Colonic mucosa (tissue), 4 donors: ENCODE data around the gene ORM2. TPM values are rescaled to one million over a fixed set of nuclear protein-coding genes. Genes with fewer than 3 reads are reported as not detected.
A peak's percentile ranks its signal among the peaks of the same experiment; 100 is the strongest.

Experiments
- DNase-seq: peaks from one replicate; pipeline ENCODE4 v3.0.0-alpha.2; 2020
- H3K27ac ChIP-seq: fragments of 200-600 bp; one replicate; pipeline ENCODE4 v1.8.0; 2021
- H3K27me3 ChIP-seq: fragments of 200-600 bp; one replicate; pipeline ENCODE4 v1.8.0; 2021
- H3K36me3 ChIP-seq: fragments of 200-600 bp; one replicate; pipeline ENCODE4 v1.8.0; 2021
- H3K4me1 ChIP-seq: fragments of 200-600 bp; one replicate; pipeline ENCODE4 v1.8.0; 2021; ENCODE audit warnings: mild to moderate bottlenecking
- H3K4me3 ChIP-seq: fragments of 200-600 bp; one replicate; pipeline ENCODE4 v1.8.0; 2021
- H3K9ac ChIP-seq, 2 donors: one replicate each; pipeline ENCODE4 v1.7.0; 2013; ENCODE audit warnings: control low read depth in 2 of 2, low read depth in 2 of 2, low read length in 2 of 2
- H3K9me3 ChIP-seq: fragments of 200-600 bp; one replicate; pipeline ENCODE4 v1.8.0; 2021
- intact Hi-C: fragments of 100-400 bp; cut with DNase I; formaldehyde crosslinking; loops from one replicate; pipeline ENCODE4 v1.14.1; 2022
- total RNA-seq, 2 donors: library from RNA; stranded (reverse); fragmentation: NEBNext Ultra II Directional in 1 of 2; extraction: Animal tissue kit (Norgen Biotek cat#: 25700) in 1 of 2; gene quantifications; one replicate each; pipeline ENCODE4 v1.2.1, GENCODE V29; 2021
- TF ChIP-seq, protein P1 (sequence below): fragments of 200-600 bp; IDR thresholded peaks from one replicate; pipeline ENCODE4 v1.8.0; 2022; ENCODE audit warnings: antibody characterized with exemption, mild to moderate bottlenecking
- donor health status: healthy.
- donor health status: DM: no; HTN: no; CAD: no.
- donor health status: DM: no; HTN: no; CAD: no.

ORM2 gene
- total RNA-seq, 2 donors from 2014 or later, result 2.4 TPM; not detected in 1

DNA sequence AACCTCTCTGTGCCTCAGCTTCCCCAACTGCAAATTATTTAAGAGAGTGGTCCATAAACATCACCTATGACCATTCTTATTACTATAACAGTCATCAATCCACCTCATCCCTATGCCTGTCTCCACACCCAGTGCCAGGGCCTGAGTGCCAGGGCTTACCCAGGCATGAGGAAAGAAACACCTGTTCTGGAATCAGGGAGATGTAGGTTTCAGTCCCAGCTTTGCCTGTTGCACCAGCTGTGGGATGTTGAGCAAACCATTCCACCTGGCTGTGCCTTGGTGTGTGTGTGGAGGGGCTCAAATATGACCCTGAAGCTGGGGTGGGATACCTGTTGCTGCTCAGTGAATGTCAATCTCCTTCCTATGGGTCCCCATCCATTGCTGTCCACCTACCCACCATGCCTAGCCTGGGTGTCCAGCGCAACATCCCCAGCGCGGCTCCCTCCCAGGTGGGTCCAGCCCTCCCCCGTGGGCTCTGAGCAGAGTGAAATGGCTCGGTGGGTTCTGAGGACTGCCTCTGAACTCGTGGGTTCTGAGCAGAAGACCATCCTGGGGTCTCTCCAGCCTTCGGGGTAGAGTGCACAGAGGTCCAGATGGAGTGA lies 41.8 kb downstream of the ORM2 start:
- H3K9ac ChIP-seq, result no peak overlapping the region
- intact Hi-C loops, result no loop called here
- DNase-seq, result no peak
- H3K9me3 ChIP-seq, result no peaks in the 10 kb centered on the region
- no peaks in the 10 kb centered on the region for H3K27me3 ChIP-seq
- TF ChIP-seq, protein P1, sequence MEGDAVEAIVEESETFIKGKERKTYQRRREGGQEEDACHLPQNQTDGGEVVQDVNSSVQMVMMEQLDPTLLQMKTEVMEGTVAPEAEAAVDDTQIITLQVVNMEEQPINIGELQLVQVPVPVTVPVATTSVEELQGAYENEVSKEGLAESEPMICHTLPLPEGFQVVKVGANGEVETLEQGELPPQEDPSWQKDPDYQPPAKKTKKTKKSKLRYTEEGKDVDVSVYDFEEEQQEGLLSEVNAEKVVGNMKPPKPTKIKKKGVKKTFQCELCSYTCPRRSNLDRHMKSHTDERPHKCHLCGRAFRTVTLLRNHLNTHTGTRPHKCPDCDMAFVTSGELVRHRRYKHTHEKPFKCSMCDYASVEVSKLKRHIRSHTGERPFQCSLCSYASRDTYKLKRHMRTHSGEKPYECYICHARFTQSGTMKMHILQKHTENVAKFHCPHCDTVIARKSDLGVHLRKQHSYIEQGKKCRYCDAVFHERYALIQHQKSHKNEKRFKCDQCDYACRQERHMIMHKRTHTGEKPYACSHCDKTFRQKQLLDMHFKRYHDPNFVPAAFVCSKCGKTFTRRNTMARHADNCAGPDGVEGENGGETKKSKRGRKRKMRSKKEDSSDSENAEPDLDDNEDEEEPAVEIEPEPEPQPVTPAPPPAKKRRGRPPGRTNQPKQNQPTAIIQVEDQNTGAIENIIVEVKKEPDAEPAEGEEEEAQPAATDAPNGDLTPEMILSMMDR, result no peak
- H3K4me1 ChIP-seq, result peaks cover 11% of the 10 kb centered on the region
- H3K36me3 ChIP-seq, result no peaks in the 10 kb centered on the region
- H3K27ac ChIP-seq, result no peak overlapping the region
- H3K4me3 ChIP-seq, result no peak overlapping the region

DNA sequence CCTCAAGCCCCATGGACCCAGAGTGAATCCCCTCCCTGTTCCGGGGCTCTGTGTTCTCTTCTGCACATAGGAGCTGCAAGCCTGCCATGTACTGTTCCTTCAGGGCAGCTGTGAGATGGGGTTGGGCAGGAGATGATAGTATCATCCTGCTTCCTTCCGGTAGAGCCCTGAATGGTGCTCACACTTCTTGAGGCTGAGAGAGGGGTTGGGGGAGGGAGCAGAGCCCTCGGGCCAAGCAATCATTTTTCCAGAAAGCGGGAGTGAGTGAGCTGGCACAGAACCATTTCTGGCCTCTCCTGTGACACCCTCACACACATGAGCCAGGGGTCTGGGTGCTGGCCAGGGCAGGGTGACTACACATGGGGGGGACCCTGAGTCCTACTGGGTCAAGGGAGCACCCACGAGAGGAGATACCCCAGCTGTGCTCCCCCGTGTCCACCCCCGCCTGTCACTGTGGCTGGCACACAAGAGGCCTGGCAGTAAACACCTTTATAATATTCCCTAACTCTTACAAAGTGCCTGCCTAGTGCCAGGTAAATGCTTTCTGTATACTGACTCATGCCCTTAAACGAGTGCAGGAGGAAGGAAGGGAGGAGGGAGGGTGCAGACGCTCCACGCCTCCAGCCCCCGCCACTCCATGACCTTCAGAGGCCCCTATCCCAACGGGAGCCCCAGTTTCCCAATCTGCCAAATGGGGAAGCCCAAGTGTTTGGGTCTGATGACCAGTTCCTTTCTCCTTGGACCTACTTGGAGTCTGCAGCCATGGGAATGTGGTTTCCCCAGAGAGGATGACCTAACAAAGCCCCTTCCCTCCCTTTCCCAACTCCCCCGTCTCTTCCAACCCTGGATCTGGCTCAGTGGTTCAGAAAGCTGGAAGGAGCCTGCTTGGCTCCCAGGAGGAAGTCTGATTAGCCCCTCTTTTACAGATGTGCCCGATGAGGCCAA lies 42.6 kb downstream of the ORM2 start:
- Histone ChIP-seq H3K4me1 (peaks cover 6% of the 10 kb centered on the region), H3K4me3 (no peak overlapping the region), H3K9ac (peak overlapping the region; percentile 36 to 37), H3K36me3 (no peaks in the 10 kb centered on the region), H3K27ac (peak overlapping the region; percentile 65), H3K9me3 (no peaks in the 10 kb centered on the region), H3K27me3 (no peaks in the 10 kb centered on the region)
- intact Hi-C loops, result no loop called here
- TF ChIP-seq, protein P1, result no peak
- no peak for DNase-seq

DNA sequence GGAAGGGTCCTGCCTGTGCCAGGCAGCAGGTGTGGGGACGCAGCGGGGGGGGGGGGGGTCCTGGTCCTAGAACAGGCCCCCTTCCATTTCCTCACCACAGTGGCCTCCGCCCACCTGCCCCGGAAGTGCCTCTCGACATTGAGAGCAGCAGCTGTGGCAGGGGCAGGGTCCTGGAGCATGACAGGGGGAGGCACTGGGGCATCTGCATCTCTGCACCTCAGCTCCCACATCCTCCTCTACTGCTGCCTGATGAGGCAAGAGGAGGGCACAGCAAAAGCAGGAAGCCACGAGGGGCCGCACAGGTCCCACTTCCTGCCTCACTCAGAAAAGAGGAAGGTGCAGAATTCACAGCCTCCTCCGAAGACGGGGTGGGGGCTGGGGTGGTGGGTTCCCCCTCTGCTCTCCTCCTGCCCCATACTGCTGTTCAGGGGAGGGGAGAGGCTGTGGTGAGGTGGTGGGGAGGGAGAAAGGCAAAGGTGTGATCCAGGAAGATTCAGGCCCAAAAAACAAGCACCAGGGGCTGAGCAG lies 43.3 kb downstream of the ORM2 start:
- H3K9ac ChIP-seq, result peak overlapping the region in 1 of 2 donors; percentile 37
- no peaks in the 10 kb centered on the region for H3K27me3 ChIP-seq
- H3K27ac ChIP-seq, result peak overlapping the region; percentile 65
- H3K4me3 ChIP-seq, result no peak overlapping the region
- H3K4me1 ChIP-seq, result peaks cover 6% of the 10 kb centered on the region
- peak; percentile 58 for DNase-seq
- no peaks in the 10 kb centered on the region for H3K9me3 ChIP-seq
- intact Hi-C loops, result no loop called here
- TF ChIP-seq, protein P1, result no peak
- H3K36me3 ChIP-seq, result no peaks in the 10 kb centered on the region

DNA sequence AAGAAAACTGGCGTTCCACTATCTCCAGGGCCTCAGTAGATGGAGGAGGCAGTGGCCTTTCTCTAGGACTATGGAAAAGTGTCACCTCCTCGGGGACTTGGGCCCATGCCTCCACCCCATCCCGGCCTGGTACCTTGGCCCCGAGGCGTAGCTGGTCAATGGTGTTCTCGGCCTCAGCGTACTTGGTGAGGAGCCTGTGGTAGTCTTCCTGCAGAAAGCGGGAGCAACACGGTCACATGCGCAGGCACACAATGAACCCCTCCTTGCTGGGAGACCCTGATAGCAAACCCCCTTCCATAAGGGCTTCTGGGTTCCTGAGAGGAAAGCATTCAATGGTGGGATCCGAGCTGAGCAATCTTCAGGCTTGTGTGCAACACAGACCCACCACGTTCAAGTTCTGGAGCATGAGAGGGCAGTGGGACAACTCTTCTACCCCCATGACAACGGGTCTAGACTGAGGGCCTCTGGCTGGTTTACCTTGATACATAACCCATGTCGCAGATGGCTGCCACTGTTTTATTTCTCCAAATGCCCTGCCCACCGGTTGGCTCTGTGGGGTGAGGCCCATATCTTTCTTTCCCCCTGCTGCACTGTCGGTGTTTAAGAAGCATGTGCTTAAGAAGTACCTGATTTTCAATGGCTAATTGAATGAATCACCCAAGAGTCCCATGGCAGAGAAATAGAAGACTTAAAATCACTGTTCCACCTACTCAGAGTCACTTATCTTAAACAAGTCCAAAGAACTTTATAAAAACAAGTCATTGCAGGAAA lies 44.5 kb downstream of the ORM2 start:
- Histone ChIP-seq H3K36me3 (peaks cover 7% of the 10 kb centered on the region), H3K9me3 (no peaks in the 10 kb centered on the region), H3K27ac (peak overlapping the region; percentile 65), H3K9ac (no peak overlapping the region), H3K4me1 (no peaks in the 10 kb centered on the region), H3K4me3 (no peak overlapping the region), H3K27me3 (no peaks in the 10 kb centered on the region)
- TF ChIP-seq, protein P1, result no peak
- intact Hi-C loops, result no loop called here
- DNase-seq, result no peak

DNA sequence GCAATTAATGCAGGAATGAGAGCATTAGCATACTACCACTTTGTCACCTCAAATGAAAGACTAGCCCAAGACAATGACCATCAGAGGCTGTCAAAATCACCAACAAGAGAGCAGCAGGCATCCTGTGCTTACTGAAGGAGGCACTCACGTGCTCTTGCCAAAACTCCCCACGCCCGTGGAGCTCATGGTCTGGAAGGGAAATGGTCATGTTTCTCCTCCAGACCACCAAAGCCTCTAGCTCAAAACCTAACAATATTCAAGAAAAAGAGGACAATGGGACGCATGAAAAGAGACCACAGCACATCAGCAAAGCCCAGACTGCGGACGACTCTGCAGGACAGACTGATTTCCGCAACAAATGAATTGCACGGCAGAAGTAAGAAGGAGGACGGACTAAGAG lies 45.3 kb downstream of the ORM2 start:
- intact Hi-C loops, result no loop called here
- no peak for DNase-seq
- Histone ChIP-seq H3K27ac (peak overlapping the region; percentile 20), H3K36me3 (peaks cover 10% of the 10 kb centered on the region), H3K9ac (no peak overlapping the region), H3K4me3 (no peak overlapping the region), H3K4me1 (no peaks in the 10 kb centered on the region), H3K27me3 (no peaks in the 10 kb centered on the region), H3K9me3 (no peaks in the 10 kb centered on the region)
- TF ChIP-seq, protein P1, result no peak
